GM19438 (cell line): ENCODE measurements around the gene NHSL1.

Source experiments
- ATAC-seq: cut with Tn5 transposase; IDR thresholded peaks from one replicate; pipeline ENCODE4 v1.9.1; 2021; ENCODE audit warnings: low read depth; ENCODE audit not compliant: unreplicated experiment

Gene NHSL1

GRCh38 chr6:138525355-138525754, 26.1 kb upstream of the NHSL1 start:
- ATAC-seq: no peak

- ATAC-seq: no peak
Measured at GRCh38 chr6:138524526-138524925, 25.2 kb upstream of the NHSL1 start.

GRCh38 chr6:138523347-138524210, 24.3 kb upstream of the NHSL1 start:
- no peak for ATAC-seq

GRCh38 chr6:138522611-138523010, 23.3 kb upstream of the NHSL1 start:
- ATAC-seq: no peak

- ATAC-seq: no peak
Measured at GRCh38 chr6:138521790-138522189, 22.5 kb upstream of the NHSL1 start.

GRCh38 chr6:138520463-138520862, 21.2 kb upstream of the NHSL1 start:
- ATAC-seq: no peak

GRCh38 chr6:138518054-138518453, 18.8 kb upstream of the NHSL1 start:
- ATAC-seq: no peak

- no peak for ATAC-seq
Measured at GRCh38 chr6:138517635-138518034, 18.3 kb upstream of the NHSL1 start.

GRCh38 chr6:138515657-138516248, 16.5 kb upstream of the NHSL1 start:
- ATAC-seq: no peak

- no peak for ATAC-seq
Measured at GRCh38 chr6:138514860-138515540, 15.7 kb upstream of the NHSL1 start.

GRCh38 chr6:138512609-138513008, 13.3 kb upstream of the NHSL1 start:
- ATAC-seq: no peak

- ATAC-seq: no peak
Measured at GRCh38 chr6:138510093-138510492, 10.8 kb upstream of the NHSL1 start.

GRCh38 chr6:138509371-138509770, 10.1 kb upstream of the NHSL1 start:
- ATAC-seq: no peak

- ATAC-seq: no peak
Measured at GRCh38 chr6:138508676-138508988, 9.3 kb upstream of the NHSL1 start.

GRCh38 chr6:138507977-138508675, 8.8 kb upstream of the NHSL1 start:
- ATAC-seq: no peak

- no peak for ATAC-seq
Measured at GRCh38 chr6:138504764-138505689, 5.7 kb upstream of the NHSL1 start.

GRCh38 chr6:138503881-138504680, 4.8 kb upstream of the NHSL1 start:
- no peak for ATAC-seq

- ATAC-seq: no peak
Measured at GRCh38 chr6:138502546-138502945, 3.3 kb upstream of the NHSL1 start.

- no peak for ATAC-seq
Measured at GRCh38 chr6:138500867-138501446, 1.7 kb upstream of the NHSL1 start.
